Measurements from ENCODE around the gene OPN1SW.

OPN1SW gene

GRCh38 chr7:128758553-128758952 lies 17.0 kb downstream of the OPN1SW start:
- H3K27ac ChIP-seq (ENCODE audit: low read depth, low read length): no peak overlapping the region
- H3K27me3 ChIP-seq (ENCODE audit: insufficient read depth, low read length): no peaks in the 10 kb centered on the region
- H3K79me2 ChIP-seq (ENCODE audit: control insufficient read depth, insufficient read depth, low read length, unreplicated experiment): peaks cover 64% of the 10 kb centered on the region
- H3K36me3 ChIP-seq (ENCODE audit: insufficient read depth, low read length): peaks cover 62% of the 10 kb centered on the region
- peaks cover 22% of the 10 kb centered on the region for H3K4me1 ChIP-seq (ENCODE audit: control insufficient read depth, insufficient read depth, low read length, unreplicated experiment)
- no peak overlapping the region for H2AFZ ChIP-seq (ENCODE audit: low read length, unreplicated experiment)
- H3K4me3 ChIP-seq (ENCODE audit: low read depth, low read length): no peak overlapping the region

- Histone ChIP-seq H3K4me1 (ENCODE audit: control insufficient read depth, insufficient read depth, low read length, unreplicated experiment) (peaks cover 22% of the 10 kb centered on the region), H2AFZ (ENCODE audit: low read length, unreplicated experiment) (no peak overlapping the region), H3K27ac (ENCODE audit: low read depth, low read length) (peak overlapping the region; percentile 79), H3K79me2 (ENCODE audit: control insufficient read depth, insufficient read depth, low read length, unreplicated experiment) (peaks cover 74% of the 10 kb centered on the region), H3K4me3 (ENCODE audit: low read depth, low read length) (no peak overlapping the region), H3K36me3 (ENCODE audit: insufficient read depth, low read length) (peaks cover 67% of the 10 kb centered on the region), H3K27me3 (ENCODE audit: insufficient read depth, low read length) (no peaks in the 10 kb centered on the region)
Observed at GRCh38 chr7:128757203-128757602, 18.4 kb downstream of the OPN1SW start.

GRCh38 chr7:128755819-128756476 lies 19.6 kb downstream of the OPN1SW start:
- H3K36me3 ChIP-seq (ENCODE audit: insufficient read depth, low read length): peaks cover 63% of the 10 kb centered on the region
- no peak overlapping the region for H2AFZ ChIP-seq (ENCODE audit: low read length, unreplicated experiment)
- H3K79me2 ChIP-seq (ENCODE audit: control insufficient read depth, insufficient read depth, low read length, unreplicated experiment): peaks cover 77% of the 10 kb centered on the region
- H3K4me3 ChIP-seq (ENCODE audit: low read depth, low read length): no peak overlapping the region
- peaks cover 22% of the 10 kb centered on the region for H3K4me1 ChIP-seq (ENCODE audit: control insufficient read depth, insufficient read depth, low read length, unreplicated experiment)
- H3K27me3 ChIP-seq (ENCODE audit: insufficient read depth, low read length): no peaks in the 10 kb centered on the region
- H3K27ac ChIP-seq (ENCODE audit: low read depth, low read length): peak overlapping the region; percentile 79

- Histone ChIP-seq H3K36me3 (ENCODE audit: insufficient read depth, low read length) (peaks cover 67% of the 10 kb centered on the region), H3K4me3 (ENCODE audit: low read depth, low read length) (no peak overlapping the region), H2AFZ (ENCODE audit: low read length, unreplicated experiment) (no peak overlapping the region), H3K27me3 (ENCODE audit: insufficient read depth, low read length) (no peaks in the 10 kb centered on the region), H3K27ac (ENCODE audit: low read depth, low read length) (peak overlapping the region; percentile 79), H3K4me1 (ENCODE audit: control insufficient read depth, insufficient read depth, low read length, unreplicated experiment) (peaks cover 22% of the 10 kb centered on the region), H3K79me2 (ENCODE audit: control insufficient read depth, insufficient read depth, low read length, unreplicated experiment) (peaks cover 84% of the 10 kb centered on the region)
Observed at GRCh38 chr7:128755075-128755818, 20.3 kb downstream of the OPN1SW start.

GRCh38 chr7:128752251-128752650 lies 23.3 kb downstream of the OPN1SW start:
- Histone ChIP-seq H3K4me3 (ENCODE audit: low read depth, low read length) (no peak overlapping the region), H2AFZ (ENCODE audit: low read length, unreplicated experiment) (no peak overlapping the region), H3K27me3 (ENCODE audit: insufficient read depth, low read length) (no peaks in the 10 kb centered on the region), H3K27ac (ENCODE audit: low read depth, low read length) (no peak overlapping the region), H3K36me3 (ENCODE audit: insufficient read depth, low read length) (peaks cover 65% of the 10 kb centered on the region), H3K4me1 (ENCODE audit: control insufficient read depth, insufficient read depth, low read length, unreplicated experiment) (peaks cover 32% of the 10 kb centered on the region), H3K79me2 (ENCODE audit: control insufficient read depth, insufficient read depth, low read length, unreplicated experiment) (peaks cover 88% of the 10 kb centered on the region)

GRCh38 chr7:128747327-128748079 lies 28.1 kb downstream of the OPN1SW start:
- peaks cover 96% of the 10 kb centered on the region for H3K79me2 ChIP-seq (ENCODE audit: control insufficient read depth, insufficient read depth, low read length, unreplicated experiment)
- H3K4me3 ChIP-seq (ENCODE audit: low read depth, low read length): no peak overlapping the region
- H3K27ac ChIP-seq (ENCODE audit: low read depth, low read length): no peak overlapping the region
- H3K27me3 ChIP-seq (ENCODE audit: insufficient read depth, low read length): no peaks in the 10 kb centered on the region
- peaks cover 45% of the 10 kb centered on the region for H3K4me1 ChIP-seq (ENCODE audit: control insufficient read depth, insufficient read depth, low read length, unreplicated experiment)
- peaks cover 46% of the 10 kb centered on the region for H3K36me3 ChIP-seq (ENCODE audit: insufficient read depth, low read length)
- no peak overlapping the region for H2AFZ ChIP-seq (ENCODE audit: low read length, unreplicated experiment)

GRCh38 chr7:128745706-128746105 lies 29.9 kb downstream of the OPN1SW start:
- peaks cover 60% of the 10 kb centered on the region for H3K4me1 ChIP-seq (ENCODE audit: control insufficient read depth, insufficient read depth, low read length, unreplicated experiment)
- no peaks in the 10 kb centered on the region for H3K27me3 ChIP-seq (ENCODE audit: insufficient read depth, low read length)
- H3K27ac ChIP-seq (ENCODE audit: low read depth, low read length): no peak overlapping the region
- no peak overlapping the region for H3K4me3 ChIP-seq (ENCODE audit: low read depth, low read length)
- H2AFZ ChIP-seq (ENCODE audit: low read length, unreplicated experiment): no peak overlapping the region
- H3K36me3 ChIP-seq (ENCODE audit: insufficient read depth, low read length): peaks cover 38% of the 10 kb centered on the region
- H3K79me2 ChIP-seq (ENCODE audit: control insufficient read depth, insufficient read depth, low read length, unreplicated experiment): peaks cover 98% of the 10 kb centered on the region

- peak overlapping the region; percentile 19; the same call in 1 of the 2 replicates for H3K4me3 ChIP-seq (ENCODE audit: low read depth, low read length)
- H3K36me3 ChIP-seq (ENCODE audit: insufficient read depth, low read length): peaks cover 28% of the 10 kb centered on the region
- no peaks in the 10 kb centered on the region for H3K27me3 ChIP-seq (ENCODE audit: insufficient read depth, low read length)
- no peak overlapping the region for H2AFZ ChIP-seq (ENCODE audit: low read length, unreplicated experiment)
- peaks cover 99% of the 10 kb centered on the region for H3K79me2 ChIP-seq (ENCODE audit: control insufficient read depth, insufficient read depth, low read length, unreplicated experiment)
- 0 out of 2 replicates have a peak overlapping the region, but pooled peaks have one; percentile 1 for H3K27ac ChIP-seq (ENCODE audit: low read depth, low read length)
- H3K4me1 ChIP-seq (ENCODE audit: control insufficient read depth, insufficient read depth, low read length, unreplicated experiment): peaks cover 60% of the 10 kb centered on the region
Observed at GRCh38 chr7:128744366-128744905, 31.2 kb downstream of the OPN1SW start.

GRCh38 chr7:128743112-128743772 lies 32.4 kb downstream of the OPN1SW start:
- Histone ChIP-seq H3K4me1 (ENCODE audit: control insufficient read depth, insufficient read depth, low read length, unreplicated experiment) (peaks cover 65% of the 10 kb centered on the region), H3K27me3 (ENCODE audit: insufficient read depth, low read length) (no peaks in the 10 kb centered on the region), H3K36me3 (ENCODE audit: insufficient read depth, low read length) (peaks cover 17% of the 10 kb centered on the region), H3K4me3 (ENCODE audit: low read depth, low read length) (peak overlapping the region; percentile 48), H3K27ac (ENCODE audit: low read depth, low read length) (peak overlapping the region; percentile 94), H2AFZ (ENCODE audit: low read length, unreplicated experiment) (no peak overlapping the region), H3K79me2 (ENCODE audit: control insufficient read depth, insufficient read depth, low read length, unreplicated experiment) (peaks cover 90% of the 10 kb centered on the region)

GRCh38 chr7:128742206-128742605 lies 33.4 kb downstream of the OPN1SW start:
- H3K27ac ChIP-seq (ENCODE audit: low read depth, low read length): peak overlapping the region; percentile 94
- peak overlapping the region; percentile 89 for H3K4me3 ChIP-seq (ENCODE audit: low read depth, low read length)
- H3K36me3 ChIP-seq (ENCODE audit: insufficient read depth, low read length): 0 out of 2 replicates have a peak, but pooled peaks cover 6% of the 10 kb centered on the region
- H3K79me2 ChIP-seq (ENCODE audit: control insufficient read depth, insufficient read depth, low read length, unreplicated experiment): peaks cover 80% of the 10 kb centered on the region
- no peaks in the 10 kb centered on the region for H3K27me3 ChIP-seq (ENCODE audit: insufficient read depth, low read length)
- H2AFZ ChIP-seq (ENCODE audit: low read length, unreplicated experiment): no peak overlapping the region
- H3K4me1 ChIP-seq (ENCODE audit: control insufficient read depth, insufficient read depth, low read length, unreplicated experiment): peaks cover 62% of the 10 kb centered on the region

All from ACC112 (cell line).